ENCODE data around the gene NKRF. TPM values are rescaled to one million over a fixed set of nuclear protein-coding genes. Genes with fewer than 3 reads are reported as not detected.

NKRF gene
- total RNA-seq (10 to 100 TPM in 2 of 9 donors, 1 to 10 TPM in 7; 4.2 to 12.8 (median 5.7) TPM), polyA plus RNA-seq (10 to 100 TPM in 2 of 3 donors, 1 to 10 TPM in 1; 8.0 to 13.2 (median 12.7) TPM)
- long read RNA-seq, donor 1, partial matches to known transcripts, result 0 of 3 reads
- long read RNA-seq, donor 1, other reads (novel, unspliced or antisense), result 0 of 3 reads
- long read RNA-seq, donor 2, partial matches to known transcripts, result 0 of 4 reads
- long read RNA-seq, donor 2, other reads (novel, unspliced or antisense), result 0 of 4 reads
- long read RNA-seq, donor 3, partial matches to known transcripts, result 0 of 4 reads
- long read RNA-seq, donor 3, other reads (novel, unspliced or antisense), result 0 of 4 reads
- long read RNA-seq, donor 4, result 0 reads
- long read RNA-seq, donor 5, transcript NKRF-201 (3 exons, 3,817 nt), result major isoform, 10 of 10 reads
- long read RNA-seq, donor 5, partial matches to known transcripts, result 0 of 10 reads
- long read RNA-seq, donor 5, other reads (novel, unspliced or antisense), result 0 of 10 reads
- long read RNA-seq, donor 6, partial matches to known transcripts, result 0 of 1 reads
- long read RNA-seq, donor 6, other reads (novel, unspliced or antisense), result 0 of 1 reads
- long read RNA-seq, donor 7, partial matches to known transcripts, result 0 of 2 reads
- long read RNA-seq, donor 7, other reads (novel, unspliced or antisense), result 0 of 2 reads
- long read RNA-seq, donor 8, partial matches to known transcripts, result 0 of 5 reads
- long read RNA-seq, donor 8, other reads (novel, unspliced or antisense), result 0 of 5 reads
- long read RNA-seq, donor 9, partial matches to known transcripts, result 6 of 10 reads
- long read RNA-seq, donor 9, other reads (novel, unspliced or antisense), result 0 of 10 reads
- long read RNA-seq, donor 10, partial matches to known transcripts, result 0 of 2 reads
- long read RNA-seq, donor 10, other reads (novel, unspliced or antisense), result 0 of 2 reads

GRCh38 chrX:119606280-119607017, at the start of gene NKRF:
NKRF (minus strand) TSS chrX:119606424.
- H3K4me3 ChIP-seq, result peak within 1 kb of the TSS; percentile 40 to 60 (median 57)
- intact Hi-C loops (cut with DNase I), result no loop called here
- WGBS, 4 donors, result 0 to 58% (median 16%) methylated on average over 6 to 46 of the region's 46 CpGs

GRCh38 chrX:119655125-119655524, 48.9 kb upstream of the NKRF start:
- intact Hi-C loops (cut with DNase I), result no loop called here
- H3K27ac ChIP-seq, result peak overlapping the region in 2 of 5 donors; percentile 40 to 69
- TF ChIP-seq CTCF (IDR thresholded peaks at IDR 0.05) (no peak), POLR2A (IDR thresholded peaks at IDR 0.05) (peak in 1 of 2 donors; percentile 11)

More at GRCh38 chrX:119606280-119607017, at the start of gene NKRF:
- H3K4me1 ChIP-seq (replicated peaks in 1 of 2), result no peaks in the 10 kb centered on the region
- H3K27me3 ChIP-seq, result no peaks in the 10 kb centered on the region
- peak in 1 of 6 experiments; percentile 3 for TF ChIP-seq CTCF (IDR thresholded peaks at IDR 0.05)
- peak; percentile 71 to 87 for TF ChIP-seq POLR2A (IDR thresholded peaks at IDR 0.05)
- H3K9me3 ChIP-seq (replicated peaks in 1 of 3), result no peaks in the 10 kb centered on the region
- no peaks in the 10 kb centered on the region for H3K36me3 ChIP-seq (replicated peaks in 1 of 2)
- peak within 1 kb of the TSS; percentile 55 to 95 (median 91) for H3K27ac ChIP-seq
- peak; percentile 91 to 98 (median 94) for DNase-seq

GRCh38 chrX:119654112-119654531, 47.9 kb upstream of the NKRF start:
- Histone ChIP-seq H3K27me3 (no peaks in the 10 kb centered on the region), H3K27ac (peak overlapping the region in 3 of 5 donors; percentile 43 to 69 (median 63)), H3K4me1 (replicated peaks in 1 of 2) (peaks cover 4 to 11% of the 10 kb centered on the region in 2 donors), H3K4me3 (no peak overlapping the region), H3K36me3 (replicated peaks in 1 of 2) (peaks cover 0 to 4% of the 10 kb centered on the region in 2 donors), H3K9me3 (replicated peaks in 1 of 3) (no peaks in the 10 kb centered on the region)
- TF ChIP-seq CTCF (IDR thresholded peaks at IDR 0.05) (peak in 4 of 6 experiments; percentile 5 to 40 (median 14)), POLR2A (IDR thresholded peaks at IDR 0.05) (peak in 1 of 2 donors; percentile 34)
- DNase-seq, result peak; percentile 44 to 86 (median 71)
- intact Hi-C loops (cut with DNase I), result no loop called here
- 29 to 67% (median 45%) methylated on average over 5 to 8 of the region's 8 CpGs for WGBS, 4 donors

More at GRCh38 chrX:119655125-119655524, 48.9 kb upstream of the NKRF start:
- Histone ChIP-seq H3K27me3 (no peaks in the 10 kb centered on the region), H3K4me1 (replicated peaks in 1 of 2) (peaks cover 4 to 11% of the 10 kb centered on the region in 2 donors), H3K4me3 (no peak overlapping the region), H3K9me3 (replicated peaks in 1 of 3) (no peaks in the 10 kb centered on the region), H3K36me3 (replicated peaks in 1 of 2) (no peaks in the 10 kb centered on the region)
- WGBS, 4 donors, result 32 to 47% (median 45%) methylated on average over 6 of the region's 6 CpGs
- peak; percentile 52 to 78 (median 67) for DNase-seq
